Thoracic aorta (tissue), 2 donors: Measurements from ENCODE around the gene KCNN3. TPM values are rescaled to one million over a fixed set of nuclear protein-coding genes. Genes with fewer than 3 reads are reported as not detected.
"Not testable (repeated sequence)": the region's sequence is repeated elsewhere in the genome, so short reads cannot be mapped to it uniquely, and the experiment has no call there.

Experiments used
- ATAC-seq: fragments of 150-250 bp; one replicate; pipeline ENCODE4 v1.8.0; 2017; ENCODE audit warnings: low read depth; ENCODE audit not compliant: insufficient number of reproducible peaks, low FRiP score
- DNase-seq: peaks from one replicate; pipeline ENCODE4 v3.0.0-alpha.2; 2020; ENCODE audit warnings: low spot score
- H3K27ac ChIP-seq, 2 donors: fragments of 200-600 bp; sonication (generic); 1 replicate in 1 of 2; 2 replicates in 1 of 2; pipeline ENCODE4 v1.5.1; 2016; ENCODE audit warnings: mild to moderate bottlenecking in 2 of 2, moderate library complexity in 2 of 2
- H3K27me3 ChIP-seq: fragments of 200-600 bp; sonication (generic); replicated peaks from 2 replicates; pipeline ENCODE4 v1.6.0; 2016; ENCODE audit warnings: mild to moderate bottlenecking; ENCODE audit not compliant: insufficient read depth
- H3K36me3 ChIP-seq: fragments of 200-600 bp; sonication (generic); one replicate; pipeline ENCODE4 v1.5.1; 2016
- H3K4me1 ChIP-seq, 2 donors: fragments of 200-600 bp; sonication (generic); 1 replicate in 1 of 2; 2 replicates in 1 of 2; pipeline versions ENCODE4 v1.5.1 to v1.6.0; 2016; ENCODE audit warnings: low read depth in 2 of 2, mild to moderate bottlenecking in 1 of 2; ENCODE audit not compliant: control insufficient read depth in 1 of 2
- H3K4me3 ChIP-seq: fragments of 200-600 bp; sonication (generic); 2 replicates; pipeline ENCODE4 v1.5.1; 2016; ENCODE audit warnings: mild to moderate bottlenecking
- H3K9me3 ChIP-seq: fragments of 200-600 bp; sonication (generic); 2 replicates; pipeline ENCODE4 v1.5.1; 2016
- total RNA-seq, 2 donors: library from RNA; depleted of rRNA; stranded (reverse); fragments of >200 nt; gene quantifications; one replicate each; pipeline versions ENCODE4 v1.1.0 to v1.2.3, GENCODE V29; 2016
- TF ChIP-seq, protein P1 (sequence below): fragments of 200-600 bp; sonication (generic); IDR thresholded peaks from one replicate; pipeline ENCODE4 v1.5.1; 2019; ENCODE audit warnings: antibody characterized with exemption

Gene KCNN3
- total RNA-seq, 2 donors from 2014 or later, result 0.95 to 1.8 TPM

GRCh38 chr1:154908937-154909336, 38.9 kb upstream of the KCNN3 start:
- H3K27me3 ChIP-seq, result no peaks in the 10 kb centered on the region
- no peak overlapping the region for H3K4me3 ChIP-seq
- DNase-seq (no peak), ATAC-seq (no peak)
- no peaks in the 10 kb centered on the region for H3K9me3 ChIP-seq
- no peaks in the 10 kb centered on the region for H3K4me1 ChIP-seq
- no peaks in the 10 kb centered on the region for H3K36me3 ChIP-seq
- H3K27ac ChIP-seq, result no peak overlapping the region
- TF ChIP-seq, protein P1, sequence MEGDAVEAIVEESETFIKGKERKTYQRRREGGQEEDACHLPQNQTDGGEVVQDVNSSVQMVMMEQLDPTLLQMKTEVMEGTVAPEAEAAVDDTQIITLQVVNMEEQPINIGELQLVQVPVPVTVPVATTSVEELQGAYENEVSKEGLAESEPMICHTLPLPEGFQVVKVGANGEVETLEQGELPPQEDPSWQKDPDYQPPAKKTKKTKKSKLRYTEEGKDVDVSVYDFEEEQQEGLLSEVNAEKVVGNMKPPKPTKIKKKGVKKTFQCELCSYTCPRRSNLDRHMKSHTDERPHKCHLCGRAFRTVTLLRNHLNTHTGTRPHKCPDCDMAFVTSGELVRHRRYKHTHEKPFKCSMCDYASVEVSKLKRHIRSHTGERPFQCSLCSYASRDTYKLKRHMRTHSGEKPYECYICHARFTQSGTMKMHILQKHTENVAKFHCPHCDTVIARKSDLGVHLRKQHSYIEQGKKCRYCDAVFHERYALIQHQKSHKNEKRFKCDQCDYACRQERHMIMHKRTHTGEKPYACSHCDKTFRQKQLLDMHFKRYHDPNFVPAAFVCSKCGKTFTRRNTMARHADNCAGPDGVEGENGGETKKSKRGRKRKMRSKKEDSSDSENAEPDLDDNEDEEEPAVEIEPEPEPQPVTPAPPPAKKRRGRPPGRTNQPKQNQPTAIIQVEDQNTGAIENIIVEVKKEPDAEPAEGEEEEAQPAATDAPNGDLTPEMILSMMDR, result no peak

DNA sequence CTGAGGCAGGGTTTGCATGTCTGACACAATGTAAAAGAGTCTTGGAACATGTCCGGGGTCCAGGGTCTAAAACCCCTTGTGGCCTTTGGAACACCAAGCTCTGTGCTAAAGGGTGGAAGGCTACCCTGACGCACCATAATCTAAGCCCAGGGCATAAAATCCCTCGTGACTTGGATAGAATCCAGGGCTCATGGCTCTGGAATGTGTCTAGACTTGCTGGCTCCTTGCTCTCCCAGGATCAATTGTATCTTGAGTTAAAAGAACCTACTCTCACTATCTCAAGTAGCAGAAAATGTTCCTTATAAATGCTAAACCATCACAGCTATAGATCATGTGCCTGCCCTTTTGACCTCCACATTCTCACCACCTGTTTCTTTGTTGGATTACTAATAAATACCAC, 38.0 kb upstream of the KCNN3 start:
- H3K4me1 ChIP-seq, H3K27me3 ChIP-seq, H3K4me3 ChIP-seq, H3K9me3 ChIP-seq, DNase-seq, ATAC-seq, H3K27ac ChIP-seq, H3K36me3 ChIP-seq: not testable (repeated sequence)

GRCh38 chr1:154906621-154907081, 36.6 kb upstream of the KCNN3 start:
- no peak for DNase-seq
- H3K4me3 ChIP-seq, result no peak overlapping the region
- H3K27me3 ChIP-seq, result no peaks in the 10 kb centered on the region
- ATAC-seq, result no peak
- TF ChIP-seq, protein P1, result peak; percentile 13
- H3K36me3 ChIP-seq, result no peaks in the 10 kb centered on the region
- no peaks in the 10 kb centered on the region for H3K4me1 ChIP-seq
- H3K9me3 ChIP-seq, result no peaks in the 10 kb centered on the region
- H3K27ac ChIP-seq, result no peak overlapping the region

- Histone ChIP-seq H3K36me3 (no peaks in the 10 kb centered on the region), H3K4me3 (no peak overlapping the region)
- TF ChIP-seq, protein P1, result no peak
These were observed 33.0 kb upstream of the KCNN3 start for GRCh38 chr1:154902938-154903566.

GRCh38 chr1:154901591-154901990, 31.5 kb upstream of the KCNN3 start:
- TF ChIP-seq, protein P1, result no peak
- ATAC-seq, result no peak
- Histone ChIP-seq H3K9me3 (no peaks in the 10 kb centered on the region), H3K27me3 (no peaks in the 10 kb centered on the region), H3K27ac (no peak overlapping the region), H3K4me1 (no peaks in the 10 kb centered on the region), H3K4me3 (no peak overlapping the region), H3K36me3 (no peaks in the 10 kb centered on the region)
- DNase-seq, result no peak

More at GRCh38 chr1:154902938-154903566, 33.0 kb upstream of the KCNN3 start:
- Histone ChIP-seq H3K4me1 (no peaks in the 10 kb centered on the region), H3K27me3 (no peaks in the 10 kb centered on the region), H3K9me3 (no peaks in the 10 kb centered on the region), H3K27ac (no peak overlapping the region)
- DNase-seq (no peak), ATAC-seq (no peak)

- no peaks in the 10 kb centered on the region for H3K36me3 ChIP-seq
- no peak overlapping the region for H3K27ac ChIP-seq
- H3K9me3 ChIP-seq, result no peaks in the 10 kb centered on the region
- no peaks in the 10 kb centered on the region for H3K4me1 ChIP-seq
- DNase-seq (no peak), ATAC-seq (no peak)
- TF ChIP-seq, protein P1, result no peak
- no peaks in the 10 kb centered on the region for H3K27me3 ChIP-seq
- H3K4me3 ChIP-seq, result no peak overlapping the region
These were observed 29.0 kb upstream of the KCNN3 start for GRCh38 chr1:154899041-154899440.
